Activated T-cell treated with anti-CD3 and anti-CD28 coated beads, Interleukin-2, amount 50 U/mL, for 48 hours (primary cell): Measurements from ENCODE around the gene PFN1.
A peak's percentile ranks its signal among the peaks of the same experiment; 100 is the strongest.
"Not testable (repeated sequence)": the region's sequence is repeated elsewhere in the genome, so short reads cannot be mapped to it uniquely, and the experiment has no call there.

ENCODE experiments used
- DNase-seq, 2 experiments: peaks; one replicate each; pipeline ENCODE4 v3.0.0-alpha.2; 2020

The PFN1 gene

GRCh38 chr17:4920351-4921048, 27.8 kb downstream of the PFN1 start:
- no peak for DNase-seq

GRCh38 chr17:4919511-4920047, 28.8 kb downstream of the PFN1 start:
- DNase-seq = no peak

DNA sequence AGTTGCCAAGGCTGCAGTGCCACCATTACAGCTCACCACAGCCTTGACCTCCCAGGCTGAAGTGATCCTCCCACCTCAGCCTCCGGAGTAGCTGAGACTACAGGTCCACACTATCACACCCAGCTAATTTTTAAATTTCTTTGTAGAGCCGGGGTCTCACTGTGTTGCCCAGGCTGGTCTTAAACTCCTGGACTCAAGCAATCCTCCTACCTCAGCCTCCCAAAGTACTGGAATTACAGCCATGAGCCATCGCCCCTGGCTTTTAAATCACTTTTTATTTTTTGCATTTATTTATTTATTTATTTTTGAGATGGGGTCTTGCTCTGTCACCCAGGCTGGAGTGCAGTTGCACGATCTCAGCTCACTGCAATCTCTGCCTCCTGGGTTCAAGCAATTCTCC, 33.8 kb downstream of the PFN1 start:
- DNase-seq = not testable (repeated sequence)

GRCh38 chr17:4913994-4914393, 34.3 kb downstream of the PFN1 start:
- DNase-seq = no peak

DNA sequence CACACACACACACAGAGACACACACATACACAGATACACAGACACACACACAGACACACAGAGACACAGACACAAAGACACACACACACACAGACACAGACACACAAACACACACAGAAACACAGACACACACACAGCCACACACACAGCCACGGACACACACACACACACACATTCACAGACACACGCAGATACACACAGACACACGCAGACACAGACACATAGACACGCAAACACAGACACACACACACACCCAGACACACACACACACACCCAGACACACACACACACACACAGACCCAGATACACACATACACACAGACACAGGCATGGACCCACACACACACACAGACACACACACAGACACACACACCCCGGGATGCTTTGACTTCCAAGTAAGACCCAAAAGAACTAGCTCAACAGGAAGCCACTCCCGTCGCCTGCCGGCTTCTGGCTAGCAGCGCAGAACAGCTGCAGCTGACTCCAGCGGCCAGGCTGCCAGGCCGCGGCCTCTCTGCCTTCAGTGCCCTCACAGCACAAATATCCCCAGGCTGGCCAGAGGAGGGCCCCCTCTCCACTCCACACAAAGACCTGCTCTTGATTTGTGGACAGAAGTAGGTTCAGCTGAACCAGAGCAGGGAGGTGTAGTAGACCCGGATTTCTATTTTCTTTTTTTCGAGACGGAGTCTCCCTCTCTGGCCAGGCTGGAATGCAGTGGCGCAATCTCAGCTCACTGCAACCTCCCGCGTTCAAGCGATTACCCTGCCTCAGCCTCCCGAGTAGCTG, 39.4 kb downstream of the PFN1 start:
- peak; percentile 79 to 84 for DNase-seq

GRCh38 chr17:4908301-4908700, 40.0 kb downstream of the PFN1 start:
- DNase-seq = peak; percentile 30 to 38

DNA sequence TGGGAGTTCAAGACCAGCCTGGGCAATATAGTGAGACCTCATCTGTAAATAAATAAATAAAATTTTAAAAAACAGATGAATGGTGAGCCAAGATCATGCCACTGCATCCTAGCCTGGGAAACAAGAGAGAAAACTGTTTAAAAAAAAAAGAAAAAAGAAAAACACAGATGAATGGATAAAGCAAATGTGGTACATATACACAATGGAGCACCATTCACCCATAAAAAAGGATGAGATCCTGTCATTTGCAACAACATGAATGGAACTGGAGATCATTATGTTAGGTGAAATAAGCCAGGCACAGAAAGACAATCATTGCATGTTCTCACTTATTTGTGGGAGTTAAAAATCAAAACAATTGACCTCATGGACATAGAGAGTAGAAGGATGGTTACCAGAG, 41.7 kb downstream of the PFN1 start:
- DNase-seq = not testable (repeated sequence)

GRCh38 chr17:4903051-4903818, 45.1 kb downstream of the PFN1 start, which contains the start of gene CHRNE:
CHRNE (minus strand) TSS chr17:4903098; CDS start chr17:4903063, 35 bp downstream.
- peak; percentile 81 to 83 for DNase-seq

- DNase-seq = no peak
These were observed 45.8 kb downstream of the PFN1 start for GRCh38 chr17:4902540-4902939.

DNA sequence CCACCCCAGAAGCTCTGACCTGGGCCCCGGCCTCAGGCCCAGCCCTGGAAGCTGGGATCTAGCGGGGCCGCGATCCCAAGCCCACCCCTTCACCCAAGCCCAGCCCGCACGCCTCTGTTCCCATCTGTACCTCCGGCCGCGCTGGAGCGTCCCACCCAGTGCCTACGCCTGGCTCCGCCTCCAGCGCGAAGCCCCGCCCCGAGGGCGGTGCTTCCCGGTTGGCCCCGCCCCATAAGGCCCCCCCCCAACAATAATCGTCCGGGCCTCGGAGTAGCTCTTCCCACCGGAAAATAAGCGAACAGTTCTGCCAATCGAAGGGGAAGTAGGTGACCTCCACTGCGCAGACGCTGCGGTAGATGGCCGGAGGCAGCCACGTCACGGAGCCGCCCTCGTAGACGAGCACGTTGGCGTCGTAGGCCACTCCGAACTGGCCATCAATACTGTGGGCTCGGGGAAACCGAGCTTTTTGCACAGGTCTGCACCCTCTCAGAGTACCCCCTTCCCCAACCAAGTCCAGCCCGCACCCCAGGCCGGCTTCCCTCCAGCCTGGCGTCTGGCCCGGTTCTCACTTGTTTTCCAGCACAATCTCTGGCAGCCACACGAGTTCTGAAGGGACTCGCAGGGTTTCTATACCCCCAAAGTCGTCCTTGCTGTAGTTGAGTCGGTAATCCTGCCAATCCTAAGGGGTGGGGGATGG, 46.5 kb downstream of the PFN1 start:
- DNase-seq = peak; percentile 37 to 50

DNA sequence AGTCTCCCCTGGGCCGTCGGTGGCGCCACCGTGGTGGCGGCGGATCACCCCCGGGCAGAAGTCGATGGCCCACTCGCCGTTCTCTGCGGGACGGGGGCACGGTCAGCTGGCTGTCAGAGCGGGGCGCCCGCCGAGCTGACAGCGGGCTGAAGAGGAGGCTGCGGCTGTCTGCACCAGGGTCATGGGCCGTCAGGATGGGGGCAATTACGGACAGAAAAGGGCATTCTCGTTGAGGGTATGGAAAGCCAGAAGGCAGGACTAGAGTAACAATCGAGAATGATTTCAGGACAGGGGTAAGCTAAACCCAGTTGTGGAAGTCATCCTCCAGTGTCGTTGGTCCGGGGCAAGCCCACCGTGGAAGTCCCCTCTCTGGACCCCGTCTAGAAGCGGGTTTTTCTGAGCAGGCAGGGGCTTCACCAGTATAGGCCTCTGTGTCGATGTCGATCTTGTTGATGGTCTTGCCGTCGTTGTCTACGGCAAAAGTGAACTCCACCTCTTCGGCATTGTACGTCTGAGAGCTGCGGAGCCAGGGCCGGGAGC, 47.2 kb downstream of the PFN1 start:
- peak in 1 of 2 experiments; percentile 39 for DNase-seq

DNA sequence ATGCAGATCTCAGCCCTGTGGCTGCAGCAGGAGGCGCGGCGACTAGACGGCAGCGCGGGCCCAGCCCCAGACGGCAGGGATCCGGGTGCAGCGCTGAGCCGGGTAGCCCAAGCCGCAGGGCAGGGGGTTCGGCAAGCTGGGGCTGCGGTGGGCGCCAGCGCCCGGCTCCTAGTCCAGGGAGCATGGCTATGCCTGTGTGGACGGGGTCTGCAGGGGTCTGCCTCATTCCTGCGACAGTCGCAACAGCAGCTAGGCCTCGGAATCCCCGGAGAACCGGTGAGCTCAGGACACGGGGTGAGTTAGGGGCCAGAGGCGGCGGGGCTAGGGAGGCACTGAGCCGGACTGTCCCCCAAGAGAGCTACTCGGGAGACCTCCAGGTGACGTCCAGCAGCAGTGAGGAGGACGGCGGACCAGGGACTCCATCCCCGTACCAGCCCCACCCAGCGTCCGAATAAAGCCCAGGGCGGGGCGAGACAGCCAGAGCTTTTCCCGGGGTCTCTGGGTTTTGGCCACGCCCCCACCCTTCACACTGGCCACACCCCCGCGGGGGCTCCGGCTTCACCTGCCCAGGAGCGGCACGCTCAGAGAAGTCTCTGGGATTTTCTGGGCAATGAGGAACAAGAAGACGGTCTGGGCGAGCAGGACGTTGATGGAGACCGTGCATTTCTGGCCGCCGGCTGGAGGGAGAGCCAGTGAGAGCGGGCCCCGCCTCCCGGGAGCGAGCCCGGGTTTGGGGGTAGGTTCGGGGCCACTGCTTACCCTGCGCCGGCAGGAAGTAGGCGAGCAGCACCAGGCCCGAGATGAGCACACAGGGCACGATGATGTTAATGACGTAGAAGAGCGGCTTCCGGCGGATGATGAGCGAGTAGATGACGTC, 47.9 kb downstream of the PFN1 start:
- DNase-seq = peak; percentile 55 to 57

GRCh38 chr17:4899341-4900230, 48.7 kb downstream of the PFN1 start, which contains the start of gene C17orf107:
C17orf107 (plus strand) TSS chr17:4899536; CDS start chr17:4899763, 227 bp downstream.
- DNase-seq = peak; percentile 98

GRCh38 chr17:4898927-4899326, 49.4 kb downstream of the PFN1 start:
- no peak for DNase-seq

- no peak for DNase-seq
These were observed 50.0 kb downstream of the PFN1 start for GRCh38 chr17:4898351-4898750.

GRCh38 chr17:4897785-4898184, 50.5 kb downstream of the PFN1 start:
- DNase-seq = no peak

GRCh38 chr17:4897198-4897687, 51.1 kb downstream of the PFN1 start:
- DNase-seq = no peak

GRCh38 chr17:4896332-4897197, 51.8 kb downstream of the PFN1 start:
- DNase-seq = no peak
